ENCODE data around the gene HSPD1. TPM values are rescaled to one million over a fixed set of nuclear protein-coding genes. Genes with fewer than 3 reads are reported as not detected.
"Not testable (repeated sequence)": the region's sequence is repeated elsewhere in the genome, so short reads cannot be mapped to it uniquely, and the experiment has no call there.

The HSPD1 gene
- total RNA-seq, 3 donors from 2014 or later, result 1,165 to 1,393 (median 1,366) TPM

DNA sequence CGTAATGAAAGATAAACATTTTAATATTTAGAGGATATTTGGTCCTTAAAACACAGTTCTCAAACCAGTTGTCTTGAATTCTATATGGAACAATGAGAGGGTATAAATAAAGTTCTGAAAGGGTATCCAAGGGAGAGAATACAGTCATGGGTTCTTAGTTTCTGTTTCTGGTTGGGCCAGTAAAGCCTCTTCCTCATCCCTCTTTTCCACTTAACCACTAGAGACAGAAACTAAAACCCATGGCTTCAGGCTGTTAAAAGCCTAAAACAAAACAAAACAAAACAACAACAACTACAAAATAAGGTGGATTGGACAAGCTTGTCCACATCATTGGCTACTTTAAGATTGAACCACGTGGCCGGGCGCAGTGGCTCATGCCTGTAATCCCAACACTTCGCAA is 27.5 kb downstream of the HSPD1 start:
- no peaks in the 10 kb centered on the region for H3K4me1 Mint-ChIP-seq (ENCODE audit: low read depth)
- no peak for DNase-seq
- no peaks in the 10 kb centered on the region for H3K9me3 Mint-ChIP-seq
- no peak overlapping the region for H3K4me3 Mint-ChIP-seq
- no peak for ATAC-seq
- peaks cover 29% of the 10 kb centered on the region for H3K36me3 Mint-ChIP-seq (ENCODE audit: insufficient read depth)
- H3K27me3 Mint-ChIP-seq (ENCODE audit: low read depth), result no peaks in the 10 kb centered on the region

DNA sequence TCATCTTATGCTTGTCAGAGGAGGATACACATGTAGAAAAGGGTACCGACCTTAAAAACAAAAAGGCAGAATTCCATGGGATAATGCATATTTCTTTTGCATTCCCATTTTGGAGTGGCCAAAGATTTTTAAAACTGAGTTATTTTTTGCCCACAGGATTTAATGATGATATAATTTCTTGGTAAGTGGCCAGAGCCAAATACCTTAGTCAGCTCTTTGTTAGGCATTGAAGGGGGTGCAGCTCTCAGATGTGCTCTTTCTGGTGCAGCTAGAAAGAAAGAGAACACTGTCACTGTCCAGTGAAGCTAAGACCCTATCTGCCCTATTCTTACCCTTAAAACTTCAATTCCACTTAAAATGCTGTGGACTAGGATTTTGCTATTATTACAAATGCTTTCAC is 35.5 kb downstream of the HSPD1 start:
- Mint-ChIP-seq H3K9me3 (no peaks in the 10 kb centered on the region), H3K27me3 (ENCODE audit: low read depth) (no peaks in the 10 kb centered on the region), H3K4me3 (no peak overlapping the region), H3K4me1 (ENCODE audit: low read depth) (peaks cover 11% of the 10 kb centered on the region), H3K36me3 (ENCODE audit: insufficient read depth) (peaks cover 30% of the 10 kb centered on the region)
- ATAC-seq, result no peak
- no peak for DNase-seq

DNA sequence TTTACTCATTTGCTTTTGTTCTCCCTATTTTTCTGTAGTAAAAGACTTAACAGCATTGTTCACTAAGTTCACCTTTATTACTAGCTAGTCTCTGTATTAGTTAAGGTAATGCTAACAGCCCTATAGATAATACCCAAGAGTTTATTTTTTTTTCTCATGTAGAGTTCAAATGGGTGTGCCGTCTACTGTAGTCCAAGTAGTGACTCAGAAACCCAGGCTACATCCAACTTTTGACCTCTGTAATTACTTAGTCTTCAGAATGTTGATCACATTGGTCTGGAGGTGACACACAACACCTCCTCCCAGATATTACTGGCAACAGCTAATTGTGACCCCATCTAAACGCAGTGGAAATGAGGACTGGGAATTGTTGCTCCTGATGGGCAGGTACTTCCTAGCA is 38.6 kb downstream of the HSPD1 start:
- DNase-seq, result no peak
- Mint-ChIP-seq H3K4me3 (no peak overlapping the region), H3K9me3 (no peaks in the 10 kb centered on the region), H3K27me3 (ENCODE audit: low read depth) (no peaks in the 10 kb centered on the region), H3K36me3 (ENCODE audit: insufficient read depth) (peaks cover 19% of the 10 kb centered on the region), H3K4me1 (ENCODE audit: low read depth) (peaks cover 28% of the 10 kb centered on the region)
- ATAC-seq, result no peak

DNA sequence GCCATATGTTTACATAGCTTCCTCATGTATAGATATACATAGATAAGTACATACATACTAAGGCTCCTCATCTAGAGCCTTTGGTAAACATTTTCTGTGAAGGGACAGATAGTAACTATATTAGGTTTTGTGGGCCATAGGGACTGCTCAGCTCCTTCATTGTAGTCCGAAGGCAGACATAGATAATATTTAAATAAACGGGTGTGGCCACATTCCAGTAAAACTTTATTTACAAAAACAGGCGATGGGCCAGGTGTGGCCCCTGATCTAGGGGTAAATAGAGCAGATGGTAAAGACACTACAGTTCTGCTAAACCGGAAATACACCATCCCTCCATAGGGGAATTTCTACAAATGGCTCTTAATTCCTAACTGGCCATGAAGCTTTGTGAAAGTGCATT is 39.0 kb downstream of the HSPD1 start:
- no peaks in the 10 kb centered on the region for H3K9me3 Mint-ChIP-seq
- H3K27me3 Mint-ChIP-seq (ENCODE audit: low read depth), result no peaks in the 10 kb centered on the region
- H3K4me3 Mint-ChIP-seq, result no peak overlapping the region
- H3K36me3 Mint-ChIP-seq (ENCODE audit: insufficient read depth), result peaks cover 17% of the 10 kb centered on the region
- DNase-seq (no peak), ATAC-seq (no peak)
- peaks cover 31% of the 10 kb centered on the region for H3K4me1 Mint-ChIP-seq (ENCODE audit: low read depth)

DNA sequence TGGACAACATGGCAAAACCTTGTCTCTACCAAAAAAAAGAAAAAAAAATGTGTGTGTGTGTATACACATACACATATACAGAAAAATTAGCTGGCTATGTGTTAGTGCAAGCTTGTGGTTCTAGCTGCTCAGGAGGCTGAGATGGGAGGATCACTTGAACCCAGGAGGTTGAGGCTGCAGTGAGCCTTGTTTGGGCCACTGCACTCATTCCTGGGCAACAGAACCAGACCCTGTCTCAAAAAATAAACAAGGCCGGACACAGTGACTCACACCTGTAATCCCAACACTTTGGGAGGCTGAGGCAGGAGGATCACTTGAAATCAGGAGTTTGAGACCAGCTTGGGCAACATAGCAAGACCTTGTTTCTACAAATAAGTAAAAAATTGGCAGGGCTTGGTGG is 44.2 kb downstream of the HSPD1 start:
- Mint-ChIP-seq H3K4me3 (peak overlapping the region; percentile 38), H3K27me3 (ENCODE audit: low read depth) (no peaks in the 10 kb centered on the region), H3K36me3 (ENCODE audit: insufficient read depth) (peaks cover 2% of the 10 kb centered on the region), H3K4me1 (ENCODE audit: low read depth) (peaks cover 55% of the 10 kb centered on the region), H3K9me3 (no peaks in the 10 kb centered on the region)
- DNase-seq (no peak), ATAC-seq (no peak)

DNA sequence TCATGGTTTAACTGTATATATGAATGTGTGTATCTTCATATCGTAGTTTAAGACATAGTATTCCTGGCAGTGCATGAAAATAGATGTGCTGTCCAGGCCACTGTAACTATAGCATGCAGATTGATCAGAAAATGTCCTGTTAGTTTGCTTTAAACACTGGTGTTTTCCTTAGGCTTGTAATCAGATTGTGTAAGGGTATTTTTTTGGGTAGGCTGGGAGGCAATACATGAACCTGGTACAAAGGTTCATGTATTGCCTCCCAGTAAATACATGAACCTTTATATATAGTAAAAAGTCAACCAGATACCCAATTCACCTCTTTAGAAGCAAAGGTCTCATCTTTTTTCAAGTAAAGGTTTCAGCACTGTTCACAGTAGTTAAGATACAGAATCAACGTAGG is 44.7 kb downstream of the HSPD1 start:
- Mint-ChIP-seq H3K36me3 (ENCODE audit: insufficient read depth) (peaks cover 2% of the 10 kb centered on the region), H3K4me1 (ENCODE audit: low read depth) (peaks cover 55% of the 10 kb centered on the region), H3K4me3 (peak overlapping the region; percentile 100), H3K27me3 (ENCODE audit: low read depth) (no peaks in the 10 kb centered on the region), H3K9me3 (no peaks in the 10 kb centered on the region)
- no peak for ATAC-seq
- DNase-seq, result no peak

DNA sequence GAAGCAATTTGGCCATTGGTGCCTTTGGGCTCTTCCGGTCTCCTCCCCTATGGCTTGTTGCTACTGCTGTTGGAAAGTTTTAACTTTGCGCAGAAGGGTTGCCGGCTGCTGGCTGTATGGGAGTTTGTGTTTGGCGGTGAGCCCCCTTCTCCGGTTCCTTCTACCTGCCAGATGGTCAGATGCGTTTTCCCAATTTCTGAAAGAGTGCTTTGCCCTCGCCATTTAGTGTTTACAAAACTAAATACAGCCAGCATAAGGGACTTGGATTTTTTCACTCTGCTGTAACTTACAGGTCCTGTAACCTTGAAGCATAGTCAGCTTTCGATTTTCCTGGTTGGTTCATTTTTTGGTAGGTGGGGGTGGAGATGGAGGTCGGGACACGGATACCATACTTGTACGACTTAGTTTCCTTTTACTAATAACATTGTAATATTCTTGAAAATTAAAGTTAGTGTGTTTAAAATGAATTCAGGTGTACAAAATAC is 45.7 kb downstream of the HSPD1 start:
- Mint-ChIP-seq H3K4me1 (ENCODE audit: low read depth) (peaks cover 47% of the 10 kb centered on the region), H3K27me3 (ENCODE audit: low read depth) (no peaks in the 10 kb centered on the region), H3K9me3 (no peaks in the 10 kb centered on the region), H3K4me3 (peak overlapping the region; percentile 100), H3K36me3 (ENCODE audit: insufficient read depth) (peaks cover 2% of the 10 kb centered on the region)
- DNase-seq, result no peak
- no peak for ATAC-seq

DNA sequence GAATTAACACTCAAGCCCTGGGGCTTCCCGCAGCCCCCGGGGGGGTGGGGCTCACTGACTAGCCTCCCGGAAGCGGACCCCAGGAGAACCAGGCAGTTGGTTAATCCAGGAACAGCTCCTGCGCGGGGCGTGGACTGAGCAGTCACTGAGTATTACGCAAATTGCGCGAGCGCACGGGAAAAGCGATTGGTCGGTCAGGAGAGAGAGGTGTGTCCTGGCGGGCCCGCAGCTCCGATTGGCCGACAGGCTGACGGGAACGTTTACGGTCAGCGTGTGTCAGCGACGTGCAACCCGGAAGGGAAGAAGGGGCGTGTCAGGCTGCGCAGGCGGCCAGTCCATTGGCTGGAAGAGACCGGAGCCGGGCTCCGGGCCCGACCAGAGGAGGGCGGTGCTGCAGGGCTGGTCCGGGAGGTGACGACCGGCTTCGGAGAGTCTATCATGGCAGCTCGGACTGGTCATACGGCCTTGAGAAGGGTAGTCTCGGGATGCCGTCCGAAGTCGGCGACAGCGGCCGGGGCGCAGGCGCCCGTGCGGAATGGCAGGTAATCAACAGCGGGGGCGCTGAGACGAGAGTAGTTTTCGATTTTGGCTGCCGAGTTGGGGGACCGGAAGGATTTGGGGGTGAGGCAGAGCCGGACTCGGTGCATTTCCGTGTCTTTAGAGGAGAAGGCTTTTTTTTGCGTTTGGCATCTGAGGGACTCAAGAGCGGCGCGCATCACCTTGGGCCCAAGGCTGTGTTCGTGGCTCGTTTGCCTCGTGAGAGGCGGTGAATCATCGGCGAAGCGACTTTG is 46.3 kb downstream of the HSPD1 start, which contains the start of gene COQ10B:
TSS of gene COQ10B (plus strand) at position 430 of the 791 bp plus-strand sequence. CDS start at position 439, 9 bp downstream.
- Mint-ChIP-seq H3K36me3 (ENCODE audit: insufficient read depth) (peaks cover 2% of the 10 kb centered on the region), H3K27me3 (ENCODE audit: low read depth) (no peaks in the 10 kb centered on the region), H3K9me3 (no peaks in the 10 kb centered on the region), H3K4me1 (ENCODE audit: low read depth) (peaks cover 43% of the 10 kb centered on the region), H3K4me3 (peak within 1 kb of the TSS; percentile 100)
- DNase-seq (peak; percentile 96), ATAC-seq (peak; percentile 93 to 95)

DNA sequence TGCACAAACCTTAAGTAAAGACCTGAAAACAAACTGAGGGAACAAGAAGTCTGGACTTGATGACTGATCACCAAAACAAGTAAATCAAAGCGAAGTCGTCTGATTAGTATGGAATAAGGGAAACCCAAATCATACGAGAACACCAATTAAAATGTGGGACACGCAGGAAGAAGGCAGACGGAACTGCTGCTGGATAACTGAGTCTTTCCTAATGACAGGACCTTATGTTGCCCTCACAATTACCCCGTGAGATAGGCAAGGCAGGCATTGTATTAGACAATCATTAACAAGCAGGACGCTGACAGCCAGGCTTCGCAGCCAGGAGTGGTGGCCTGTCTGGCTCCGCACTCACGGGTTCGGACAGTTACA is 46.9 kb downstream of the HSPD1 start:
- no peak for DNase-seq
- Mint-ChIP-seq H3K27me3 (ENCODE audit: low read depth) (no peaks in the 10 kb centered on the region), H3K4me1 (ENCODE audit: low read depth) (peaks cover 38% of the 10 kb centered on the region), H3K36me3 (ENCODE audit: insufficient read depth) (no peaks in the 10 kb centered on the region), H3K9me3 (no peaks in the 10 kb centered on the region), H3K4me3 (peak overlapping the region; percentile 100)
- no peak for ATAC-seq

DNA sequence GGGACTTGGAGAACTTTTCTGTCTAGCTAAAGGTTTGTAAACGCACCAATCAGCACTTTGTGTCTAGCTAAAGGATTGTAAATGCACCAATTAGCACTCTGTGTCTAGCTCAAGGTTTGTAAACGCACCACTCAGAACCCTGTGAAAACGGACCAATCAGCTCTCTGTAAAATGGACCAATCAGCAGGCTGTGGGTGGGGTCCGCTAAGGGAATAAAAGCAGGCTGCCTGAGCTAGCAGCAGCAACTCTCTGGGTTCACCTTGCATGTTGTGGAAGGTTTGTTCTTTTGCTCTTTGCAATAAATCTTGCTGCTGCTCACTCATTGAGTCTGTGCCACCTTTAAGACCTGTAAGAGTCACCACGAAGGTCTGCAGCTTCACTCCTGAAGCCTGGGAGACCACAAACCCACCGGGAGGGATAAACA is 48.7 kb downstream of the HSPD1 start:
- H3K4me1 Mint-ChIP-seq (ENCODE audit: low read depth), result peaks cover 27% of the 10 kb centered on the region
- not testable (repeated sequence) for DNase-seq

DNA sequence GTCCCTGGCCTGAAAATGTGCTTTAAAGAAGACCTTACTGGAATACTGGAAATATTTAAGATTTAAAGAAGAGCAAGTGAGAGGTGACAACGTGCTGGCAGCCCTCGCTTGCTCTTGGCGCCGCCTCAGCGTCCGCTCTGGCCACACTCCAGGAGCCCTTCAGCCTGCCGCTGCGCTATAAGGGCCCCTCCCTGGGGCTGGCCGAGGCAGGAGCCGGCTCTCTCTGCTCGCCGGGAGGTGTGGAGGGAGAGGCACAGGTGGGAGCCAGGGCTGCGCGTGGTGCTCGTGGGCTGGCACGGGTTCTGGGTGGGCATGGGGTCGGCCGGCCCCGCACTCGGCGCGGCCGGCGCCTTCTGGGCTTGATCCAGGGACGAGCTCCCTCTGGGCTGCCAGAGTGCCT is 49.2 kb downstream of the HSPD1 start:
- Mint-ChIP-seq H3K4me1 (ENCODE audit: low read depth) (peaks cover 22% of the 10 kb centered on the region), H3K9me3 (no peaks in the 10 kb centered on the region), H3K36me3 (ENCODE audit: insufficient read depth) (no peaks in the 10 kb centered on the region), H3K4me3 (no peak overlapping the region), H3K27me3 (ENCODE audit: low read depth) (no peaks in the 10 kb centered on the region)
- ATAC-seq, result no peak
- no peak for DNase-seq

More for the DNA sequence above, 48.7 kb downstream of the HSPD1 start:
- not testable (repeated sequence) for H3K4me3 Mint-ChIP-seq; ATAC-seq; H3K27me3 Mint-ChIP-seq (ENCODE audit: low read depth); H3K9me3 Mint-ChIP-seq; H3K36me3 Mint-ChIP-seq (ENCODE audit: insufficient read depth)

DNA sequence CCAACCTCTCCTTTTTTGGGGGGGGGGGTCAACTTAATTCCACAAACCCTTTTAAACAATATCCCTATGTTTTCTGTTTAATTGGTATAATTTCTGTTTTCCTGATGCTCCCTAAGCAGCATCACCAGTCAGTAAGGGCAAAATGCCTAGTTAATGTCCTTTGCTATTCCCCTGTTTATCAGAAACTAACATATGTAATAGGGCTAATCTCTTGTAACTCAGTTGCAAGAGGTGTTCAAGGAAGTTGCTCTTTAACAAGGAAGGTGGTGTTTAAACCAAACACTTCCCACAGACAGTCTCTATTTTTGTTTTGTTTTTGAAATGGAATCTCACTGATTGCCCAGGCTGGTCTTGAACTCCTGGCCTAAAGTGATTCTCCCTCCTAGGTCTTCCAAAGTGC is 52.8 kb downstream of the HSPD1 start:
- ATAC-seq (no peak), DNase-seq (no peak)
- no peak overlapping the region for H3K4me3 Mint-ChIP-seq
- H3K36me3 Mint-ChIP-seq (ENCODE audit: insufficient read depth), result no peaks in the 10 kb centered on the region
- no peaks in the 10 kb centered on the region for H3K4me1 Mint-ChIP-seq (ENCODE audit: low read depth)
- peaks cover 2% of the 10 kb centered on the region for H3K27me3 Mint-ChIP-seq (ENCODE audit: low read depth)
- no peaks in the 10 kb centered on the region for H3K9me3 Mint-ChIP-seq

DNA sequence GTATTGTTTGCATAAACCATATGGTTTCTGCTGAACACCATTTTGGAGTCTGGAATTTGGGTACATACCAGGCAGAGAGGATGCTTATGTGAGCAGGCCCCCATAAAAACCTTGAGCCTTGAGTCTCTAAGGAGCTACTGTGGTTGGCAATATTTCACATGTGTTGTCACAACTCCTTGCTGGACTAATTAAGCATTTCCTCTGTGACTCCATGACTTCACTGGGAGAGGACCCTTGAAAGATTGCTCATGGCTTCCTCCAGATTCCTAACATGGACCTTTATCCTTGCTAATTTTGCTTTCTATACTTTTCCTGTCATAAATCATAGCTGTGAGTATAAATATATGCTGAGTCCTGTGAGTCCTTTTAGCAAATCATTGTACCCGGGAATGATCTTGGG is 53.9 kb downstream of the HSPD1 start:
- DNase-seq, result no peak
- ATAC-seq, result no peak
- Mint-ChIP-seq H3K4me1 (ENCODE audit: low read depth) (no peaks in the 10 kb centered on the region), H3K4me3 (no peak overlapping the region), H3K36me3 (ENCODE audit: insufficient read depth) (no peaks in the 10 kb centered on the region), H3K27me3 (ENCODE audit: low read depth) (peaks cover 2% of the 10 kb centered on the region), H3K9me3 (no peaks in the 10 kb centered on the region)

DNA sequence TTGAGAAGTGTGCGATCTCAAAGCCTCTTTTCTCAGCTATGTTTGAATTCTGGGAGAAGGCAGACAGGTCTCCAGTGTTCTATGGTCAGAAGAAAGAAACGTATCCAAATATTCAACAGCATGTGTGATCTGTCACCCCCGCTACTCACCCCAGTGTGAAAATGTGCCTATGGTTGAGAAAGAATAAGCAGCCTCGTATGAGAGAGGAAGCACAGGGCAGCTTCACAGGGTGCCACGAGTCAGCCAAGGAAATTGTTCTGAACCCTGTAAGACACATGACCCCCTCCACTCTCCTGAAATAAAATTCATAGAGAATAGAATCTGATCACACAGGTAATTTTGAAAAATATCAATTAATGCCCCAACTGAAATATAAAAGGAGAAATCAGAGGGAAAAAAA is 56.8 kb downstream of the HSPD1 start:
- ATAC-seq (no peak), DNase-seq (no peak)
- Mint-ChIP-seq H3K9me3 (no peaks in the 10 kb centered on the region), H3K27me3 (ENCODE audit: low read depth) (peaks cover 2% of the 10 kb centered on the region), H3K4me3 (no peak overlapping the region), H3K36me3 (ENCODE audit: insufficient read depth) (no peaks in the 10 kb centered on the region), H3K4me1 (ENCODE audit: low read depth) (no peaks in the 10 kb centered on the region)

DNA sequence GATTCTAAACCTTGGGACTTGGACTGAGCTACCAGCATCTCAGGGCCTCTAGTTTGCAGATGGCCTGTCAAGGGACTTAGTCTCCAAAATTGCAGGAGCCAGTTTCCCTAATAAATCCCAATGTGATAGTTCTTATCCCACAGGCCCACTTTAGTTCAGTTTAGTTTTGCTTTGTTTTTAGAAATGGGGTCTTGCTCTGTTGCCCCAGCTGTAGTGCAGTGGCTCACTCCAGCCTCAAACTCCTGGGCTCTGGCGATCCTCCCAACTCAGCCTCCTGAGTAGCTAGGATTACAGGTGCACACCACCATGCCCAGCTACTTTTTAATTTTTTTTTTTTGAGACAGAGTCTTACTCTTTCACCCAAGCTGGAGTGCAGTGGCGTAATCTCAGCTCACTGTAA is 62.3 kb downstream of the HSPD1 start:
- no peak overlapping the region for H3K4me3 Mint-ChIP-seq
- peaks cover 8% of the 10 kb centered on the region for H3K36me3 Mint-ChIP-seq (ENCODE audit: insufficient read depth)
- no peak for ATAC-seq

More for the DNA sequence above, 62.3 kb downstream of the HSPD1 start:
- H3K9me3 Mint-ChIP-seq, result no peaks in the 10 kb centered on the region
- H3K27me3 Mint-ChIP-seq (ENCODE audit: low read depth), result no peaks in the 10 kb centered on the region
- no peak for DNase-seq
- H3K4me1 Mint-ChIP-seq (ENCODE audit: low read depth), result peaks cover 23% of the 10 kb centered on the region
